C4-2B (cell line): Measurements from ENCODE around the gene FKBP5.

ENCODE experiments used
- ZFX ChIP-seq: fragments of 450-650 bp; IDR thresholded peaks from 2 replicates; pipeline ENCODE4 v1.6.1; 2017
- TF ChIP-seq, protein P1 (sequence below): fragments of 450-650 bp; conservative IDR thresholded peaks from 2 replicates; pipeline ENCODE4 v1.5.1; 2017; ENCODE audit warnings: mild to moderate bottlenecking

DNA sequence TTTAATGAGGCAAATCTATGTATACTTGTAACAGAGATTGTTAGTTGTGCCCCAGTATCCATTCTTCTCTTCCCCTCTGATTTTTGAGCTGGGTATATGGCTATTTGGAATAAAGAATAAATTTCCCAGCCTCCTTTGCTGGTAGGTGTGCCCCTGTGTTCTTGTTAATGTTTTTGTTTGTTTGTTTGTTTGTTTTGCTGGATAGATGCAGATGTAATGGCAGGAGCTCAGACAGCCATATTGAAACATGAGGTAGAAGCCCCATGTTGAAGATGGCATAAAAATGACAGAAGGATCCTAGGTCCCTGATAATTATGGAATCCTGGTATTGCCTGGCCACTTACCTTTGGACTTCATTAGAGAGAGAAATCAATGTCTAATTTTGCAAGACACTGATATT lies 19.9 kb upstream of the FKBP5 start:
- TF ChIP-seq, protein P1, sequence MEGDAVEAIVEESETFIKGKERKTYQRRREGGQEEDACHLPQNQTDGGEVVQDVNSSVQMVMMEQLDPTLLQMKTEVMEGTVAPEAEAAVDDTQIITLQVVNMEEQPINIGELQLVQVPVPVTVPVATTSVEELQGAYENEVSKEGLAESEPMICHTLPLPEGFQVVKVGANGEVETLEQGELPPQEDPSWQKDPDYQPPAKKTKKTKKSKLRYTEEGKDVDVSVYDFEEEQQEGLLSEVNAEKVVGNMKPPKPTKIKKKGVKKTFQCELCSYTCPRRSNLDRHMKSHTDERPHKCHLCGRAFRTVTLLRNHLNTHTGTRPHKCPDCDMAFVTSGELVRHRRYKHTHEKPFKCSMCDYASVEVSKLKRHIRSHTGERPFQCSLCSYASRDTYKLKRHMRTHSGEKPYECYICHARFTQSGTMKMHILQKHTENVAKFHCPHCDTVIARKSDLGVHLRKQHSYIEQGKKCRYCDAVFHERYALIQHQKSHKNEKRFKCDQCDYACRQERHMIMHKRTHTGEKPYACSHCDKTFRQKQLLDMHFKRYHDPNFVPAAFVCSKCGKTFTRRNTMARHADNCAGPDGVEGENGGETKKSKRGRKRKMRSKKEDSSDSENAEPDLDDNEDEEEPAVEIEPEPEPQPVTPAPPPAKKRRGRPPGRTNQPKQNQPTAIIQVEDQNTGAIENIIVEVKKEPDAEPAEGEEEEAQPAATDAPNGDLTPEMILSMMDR: no peak
- no peak for TF ChIP-seq ZFX
